Measurements from ENCODE around the gene PHF2.

The PHF2 gene

GRCh38 chr9:93603011-93603410, 26.6 kb downstream of the PHF2 start:
- DNase-seq, result no peak

GRCh38 chr9:93603906-93604326, 27.5 kb downstream of the PHF2 start:
- no peak for DNase-seq

- no peak for DNase-seq
Observed at GRCh38 chr9:93606187-93606586, 29.8 kb downstream of the PHF2 start.

- DNase-seq, result no peak
Observed at GRCh38 chr9:93610206-93610605, 33.8 kb downstream of the PHF2 start.

DNA sequence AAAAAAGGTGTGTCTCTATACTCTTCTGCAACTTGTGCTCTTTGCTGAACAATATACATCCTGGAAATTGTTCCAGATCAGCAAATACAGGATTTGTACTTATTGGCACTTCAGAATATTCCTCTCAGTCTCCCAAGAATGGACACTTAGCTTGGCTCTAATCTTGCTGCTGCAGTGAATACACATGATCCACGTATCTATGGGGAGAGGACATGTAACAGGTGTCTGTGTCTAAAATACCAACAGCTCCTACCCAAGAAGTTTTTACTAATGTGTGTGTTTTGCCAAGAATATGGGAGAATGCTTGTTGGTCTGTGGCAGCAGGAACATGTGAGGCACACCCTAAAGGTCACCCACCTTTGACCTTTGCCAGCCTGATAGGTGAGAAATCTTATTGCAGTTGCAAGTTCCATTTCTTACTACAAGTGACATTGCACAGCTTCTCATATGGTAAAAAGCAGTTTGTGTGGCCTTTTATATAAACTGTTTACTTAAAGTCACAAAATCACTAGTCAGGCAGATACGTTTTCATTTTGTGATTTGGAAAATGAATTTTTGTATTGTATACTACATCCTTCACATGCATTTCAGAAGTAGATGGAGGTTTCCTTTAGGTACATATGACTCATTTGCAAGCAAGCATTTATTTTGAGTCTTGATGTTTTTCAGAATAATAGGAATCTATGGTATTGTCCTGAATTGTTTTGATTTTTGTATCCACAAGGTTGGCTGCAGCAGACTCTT, 35.8 kb downstream of the PHF2 start:
- DNase-seq, result no peak

GRCh38 chr9:93612796-93613154, 36.4 kb downstream of the PHF2 start:
- DNase-seq, result no peak

GRCh38 chr9:93613174-93613573, 36.8 kb downstream of the PHF2 start:
- no peak for DNase-seq

DNA sequence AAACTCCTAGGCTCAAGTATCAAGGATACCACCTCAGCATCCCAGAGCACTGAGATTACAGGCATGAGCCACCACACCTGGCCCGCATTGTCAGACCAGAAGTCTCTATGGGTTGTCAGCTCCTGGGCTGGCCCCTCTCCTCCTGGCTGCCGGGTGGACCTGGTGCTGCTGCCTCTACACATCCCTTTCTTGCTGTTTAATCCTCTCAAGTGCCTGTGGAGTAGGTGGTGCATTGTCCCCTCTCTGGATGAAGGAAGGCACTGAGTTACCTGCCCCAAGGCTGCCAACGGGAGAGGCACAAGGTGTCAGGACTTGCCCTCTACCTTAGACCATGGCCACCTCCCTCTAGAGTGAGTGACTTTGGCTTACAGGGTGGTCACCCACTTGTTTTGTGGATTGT, 37.4 kb downstream of the PHF2 start:
- no peak for DNase-seq

- DNase-seq, result no peak
Observed at GRCh38 chr9:93614830-93615468, 38.6 kb downstream of the PHF2 start.

DNA sequence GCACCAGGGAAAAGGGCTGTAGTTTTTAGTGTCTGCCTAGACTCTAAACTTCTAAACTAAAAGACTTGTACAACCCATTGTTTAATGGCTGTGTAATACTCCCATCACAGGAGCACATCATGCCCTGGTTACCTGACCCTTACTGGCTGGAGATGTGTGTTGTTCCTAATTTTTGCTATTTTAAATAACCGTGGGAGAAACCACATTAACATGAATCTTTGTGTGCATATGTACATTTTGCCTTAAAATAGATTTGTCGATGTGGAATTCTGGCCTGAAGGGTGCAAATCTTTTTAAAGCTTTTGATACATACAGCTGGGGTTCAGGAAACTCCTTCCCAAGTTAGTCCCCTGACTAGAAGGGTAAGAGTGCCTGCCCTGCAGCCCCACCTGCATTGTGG, 39.7 kb downstream of the PHF2 start:
- no peak for DNase-seq

DNA sequence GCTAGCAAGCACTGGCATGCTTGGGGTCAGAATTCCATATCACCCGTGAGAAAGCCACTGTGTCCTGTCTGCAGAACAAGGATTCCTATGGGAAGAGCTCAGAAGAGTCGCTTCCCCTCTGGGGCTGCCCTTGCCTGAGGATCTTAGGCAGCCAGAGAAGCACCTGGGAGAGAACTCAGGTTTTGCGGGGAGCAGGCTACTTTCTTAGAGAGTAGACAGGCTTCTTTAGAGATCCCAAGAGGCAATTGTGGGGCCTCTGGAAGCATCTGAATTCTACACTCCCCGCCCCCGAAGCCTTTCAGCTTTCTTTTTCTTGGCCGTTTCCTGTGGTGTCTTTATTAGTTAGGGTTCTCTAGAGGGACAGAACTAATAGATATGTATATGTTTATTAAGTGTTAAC, 40.9 kb downstream of the PHF2 start:
- no peak for DNase-seq

DNA sequence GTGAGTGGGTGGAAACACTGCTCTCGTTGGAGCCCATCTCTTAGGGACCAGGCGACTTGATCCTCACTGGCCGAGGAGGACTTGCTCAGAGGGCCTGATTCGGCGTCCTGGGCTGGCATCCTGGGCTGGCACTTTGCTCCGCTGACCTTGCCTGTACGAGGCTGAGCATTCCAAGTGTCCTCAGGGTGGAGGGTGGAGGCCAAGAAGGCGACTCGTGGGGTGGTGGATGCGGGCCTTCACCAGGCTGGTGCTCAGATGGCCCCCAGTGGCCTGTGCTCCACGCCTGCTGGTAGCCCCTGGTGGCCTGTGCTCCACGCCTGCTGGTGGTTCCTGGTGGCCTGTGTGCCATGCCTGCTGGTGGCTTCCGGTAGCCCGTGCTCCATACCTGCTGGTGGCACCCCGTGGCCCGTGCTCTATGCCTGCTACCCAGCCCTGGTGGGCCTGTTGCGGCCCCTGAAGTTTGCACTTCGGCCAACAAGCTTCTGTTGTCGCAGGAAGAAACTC, 42.9 kb downstream of the PHF2 start:
- DNase-seq, result no peak

GRCh38 chr9:93620041-93620506, 43.7 kb downstream of the PHF2 start:
- DNase-seq, result no peak

DNA sequence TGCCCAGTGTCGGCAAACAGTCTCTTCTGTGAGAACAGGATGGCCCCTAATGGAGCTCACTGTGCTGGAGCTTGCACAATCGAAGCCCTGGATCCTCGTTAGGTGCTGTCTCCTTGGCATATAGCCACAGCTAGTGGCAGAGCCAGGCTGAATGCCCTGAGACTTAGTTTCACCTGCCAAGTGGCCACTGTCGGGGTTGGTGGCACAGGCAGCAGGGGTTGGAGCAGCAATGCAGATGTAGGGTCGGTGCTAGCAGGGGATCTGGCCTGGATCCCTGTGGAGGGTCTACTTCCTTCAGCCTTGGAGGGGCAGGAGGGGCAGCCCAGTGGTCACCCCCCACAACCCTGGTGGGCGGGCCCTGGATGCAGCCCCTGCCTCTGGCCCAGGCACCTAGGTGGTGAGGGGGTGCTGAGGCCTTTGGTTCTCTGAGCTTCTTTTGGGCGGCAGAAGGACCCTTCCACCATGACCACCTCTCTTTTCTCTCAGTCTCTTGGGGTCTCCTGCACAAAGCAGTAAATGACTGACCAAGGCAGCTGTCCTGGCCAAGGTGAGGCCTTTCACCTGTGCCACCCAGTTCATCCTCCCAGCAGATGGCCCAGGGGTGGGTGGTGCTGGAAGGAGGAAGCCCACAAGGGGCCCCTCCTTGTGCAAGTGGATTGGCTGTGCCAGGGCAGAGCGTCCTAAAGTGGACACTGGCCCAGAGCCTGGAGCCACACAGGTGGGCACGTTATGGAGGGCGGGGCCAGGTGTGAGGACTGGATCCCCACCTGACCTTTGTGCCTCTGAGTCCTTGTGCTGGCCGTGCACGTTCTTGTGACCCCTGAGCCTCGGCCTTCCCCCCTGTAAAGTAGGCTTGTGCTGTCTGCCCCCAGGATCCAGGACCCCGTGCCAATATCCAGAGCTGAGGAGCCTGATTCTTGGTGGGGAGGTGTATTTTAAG, 44.8 kb downstream of the PHF2 start:
- no peak for DNase-seq

DNA sequence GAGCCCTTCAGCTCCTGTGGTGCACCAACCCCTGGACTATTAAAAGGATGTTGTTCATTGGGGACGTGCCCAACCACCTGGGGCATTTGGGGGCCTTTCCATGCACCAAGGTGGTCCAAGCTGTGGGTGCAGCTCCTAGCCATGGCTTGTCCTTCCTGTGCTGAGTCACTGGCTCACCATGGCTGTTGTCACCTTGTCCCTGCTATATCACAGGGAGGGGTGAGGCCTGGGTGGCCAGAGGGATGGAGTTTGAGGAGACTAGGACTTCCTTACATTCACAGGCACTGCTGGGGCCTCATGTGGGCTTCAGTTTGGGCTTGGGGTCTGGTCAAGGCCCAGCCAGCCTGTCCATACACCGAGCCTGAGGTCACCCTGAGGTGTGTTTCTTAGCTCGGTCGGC, 45.5 kb downstream of the PHF2 start:
- no peak for DNase-seq

DNA sequence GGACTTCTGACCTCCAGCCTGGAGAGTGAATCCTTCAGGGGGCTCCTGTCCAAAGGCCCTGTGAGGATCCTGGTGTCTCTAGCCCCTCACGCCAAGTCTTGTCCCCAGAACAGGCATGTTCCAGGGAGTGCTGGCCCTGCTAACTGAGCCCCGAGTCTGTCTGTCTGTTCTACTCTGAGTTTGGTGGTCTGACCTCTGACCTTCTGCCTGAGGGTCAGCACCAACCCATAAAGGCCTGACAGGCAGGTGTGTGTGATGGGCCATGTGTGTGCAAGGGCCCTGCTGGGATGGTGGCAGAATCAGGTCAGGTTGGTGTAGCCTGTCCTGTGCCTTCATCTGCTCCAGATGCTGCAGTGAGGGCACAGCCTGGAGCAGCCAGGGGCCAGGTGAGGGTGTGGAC, 46.3 kb downstream of the PHF2 start:
- DNase-seq, result no peak

GRCh38 chr9:93623753-93624152, 47.4 kb downstream of the PHF2 start:
- DNase-seq, result no peak

DNA sequence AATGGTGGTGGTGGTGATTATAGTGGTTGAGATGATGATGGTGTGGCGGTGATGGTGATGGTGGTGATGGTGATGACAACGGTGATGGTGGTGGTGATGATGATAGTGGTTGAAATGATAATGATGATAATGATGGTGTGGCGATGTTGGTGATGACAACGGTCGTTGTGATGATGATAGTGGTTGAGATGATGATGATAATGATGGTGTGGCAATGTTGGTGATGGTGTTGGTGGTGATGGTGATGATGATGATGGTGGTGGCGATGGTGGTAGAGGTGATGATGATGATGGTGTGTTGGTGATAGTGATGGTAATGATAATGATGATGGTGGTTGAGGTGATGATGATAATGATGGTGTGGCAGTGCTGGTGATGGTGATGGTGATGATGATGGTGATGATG, 48.0 kb downstream of the PHF2 start:
- DNase-seq, result no peak

DNA sequence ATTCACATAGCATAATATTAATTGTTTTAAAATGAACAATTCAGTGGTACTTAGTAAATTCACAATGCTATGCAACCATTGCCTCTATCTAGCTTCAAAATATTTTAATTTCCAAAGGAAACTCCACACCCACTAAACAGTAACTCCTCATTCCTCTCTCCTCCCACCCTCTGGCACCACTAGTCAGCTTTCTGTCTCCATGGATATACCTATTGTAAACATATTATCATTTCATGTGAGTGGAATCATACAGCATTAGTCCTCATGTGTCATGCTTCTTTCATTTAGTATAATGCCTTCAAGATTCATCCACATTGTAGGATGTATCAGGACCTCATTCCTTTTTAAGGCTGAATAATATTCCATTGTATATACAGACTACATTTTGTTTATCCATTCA, 48.6 kb downstream of the PHF2 start:
- no peak for DNase-seq

- no peak for DNase-seq
Observed at GRCh38 chr9:93629920-93630319, 53.5 kb downstream of the PHF2 start.

DNA sequence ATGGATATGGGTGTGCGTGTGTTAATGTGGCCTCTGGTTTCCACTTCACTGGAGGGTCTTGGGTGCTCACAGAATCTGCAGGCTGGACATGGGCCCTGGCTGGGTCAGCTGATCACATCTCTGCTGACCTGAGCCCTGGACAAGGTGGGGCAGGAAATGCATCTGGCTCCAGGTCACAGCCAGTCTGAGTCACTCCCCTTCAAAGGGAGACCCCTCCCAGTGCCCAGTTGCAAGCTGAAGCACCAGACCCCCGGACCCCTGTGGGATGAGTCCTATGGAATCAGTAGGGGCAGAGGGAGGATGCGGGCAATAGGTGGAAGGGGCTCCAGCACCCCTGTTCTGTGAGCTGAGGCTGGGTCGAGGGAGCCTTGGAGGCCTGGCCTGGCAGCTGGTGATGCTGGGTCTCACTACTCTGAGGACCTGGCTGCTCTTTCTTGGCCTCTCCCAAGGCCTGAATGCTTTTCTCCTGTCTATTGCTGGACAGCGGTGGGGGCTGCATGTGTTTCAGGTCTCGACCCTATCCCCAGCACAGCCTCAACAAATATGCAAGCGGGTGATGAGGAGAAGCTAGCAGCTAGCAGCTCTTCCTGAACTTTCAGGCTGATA, 54.5 kb downstream of the PHF2 start:
- DNase-seq, result no peak

DNA sequence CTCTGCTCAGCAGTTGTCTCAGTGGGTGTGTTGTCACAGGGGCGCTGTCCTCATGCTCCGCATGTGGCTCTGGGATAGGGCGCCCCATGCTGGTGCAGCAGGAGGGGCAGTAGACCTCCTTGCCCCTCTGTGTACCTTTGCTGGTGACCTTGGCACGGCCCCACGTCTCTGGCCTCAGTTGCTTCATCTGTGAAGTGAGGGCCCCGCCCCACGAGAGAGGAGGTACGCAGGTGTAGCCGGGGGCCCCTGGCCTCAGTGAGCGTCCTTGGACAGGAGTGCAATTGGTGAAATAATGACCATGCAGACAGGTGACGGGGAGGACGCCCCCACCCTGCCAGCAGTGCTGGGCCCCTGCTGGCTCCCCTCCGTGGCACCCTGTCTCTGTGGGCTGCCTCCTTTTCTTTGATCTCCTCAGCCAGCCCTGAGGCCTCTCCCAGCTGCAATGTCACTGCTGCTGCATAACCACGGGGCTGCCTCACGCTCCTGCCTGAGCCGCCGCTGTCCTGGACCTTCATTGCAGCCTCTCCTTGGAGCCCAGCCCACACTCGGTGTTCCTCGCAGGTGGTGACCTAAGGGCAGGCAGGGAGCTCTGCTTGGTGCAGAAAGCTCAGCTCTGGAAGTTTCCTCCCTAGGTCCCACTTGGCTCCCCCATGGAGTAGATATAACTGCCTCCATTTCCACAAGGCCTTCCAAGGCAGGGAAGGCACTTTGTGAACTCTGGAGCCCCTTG, 57.3 kb downstream of the PHF2 start:
- no peak for DNase-seq
